Glomerular visceral epithelial cell (primary cell): Measurements from ENCODE around the gene GCN1.

Experiments used
- DNase-seq: peaks from one replicate; pipeline ENCODE4 v3.0.0-alpha.2; 2016; ENCODE audit errors: extremely low spot score

GCN1 gene

GRCh38 chr12:120229487-120230325 lies 35.2 kb upstream of the GCN1 start:
- DNase-seq, result peak; percentile 35

DNA sequence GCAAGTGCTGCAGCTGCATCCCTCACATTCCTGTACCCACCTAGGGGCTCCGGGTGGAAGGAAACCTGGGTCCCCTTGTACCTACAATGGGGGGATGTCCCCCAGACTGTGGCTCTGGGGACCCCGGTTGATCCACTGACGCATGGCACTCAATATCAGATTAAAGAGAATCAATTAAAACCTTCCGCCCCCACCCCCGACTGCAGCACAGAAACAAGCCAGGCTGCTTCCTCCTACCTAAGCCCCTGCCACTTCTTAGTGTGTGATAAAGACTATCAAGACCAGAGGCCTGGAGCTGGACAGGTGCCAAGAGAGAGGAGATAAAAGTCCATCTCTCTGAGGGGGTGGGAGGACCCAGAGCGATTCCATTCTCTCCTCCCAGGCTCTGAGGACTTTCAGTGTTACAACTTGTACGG lies 34.6 kb upstream of the GCN1 start:
- DNase-seq, result peak; percentile 40

- peak; percentile 83 for DNase-seq
Observed at GRCh38 chr12:120228291-120229070, 34.0 kb upstream of the GCN1 start.

DNA sequence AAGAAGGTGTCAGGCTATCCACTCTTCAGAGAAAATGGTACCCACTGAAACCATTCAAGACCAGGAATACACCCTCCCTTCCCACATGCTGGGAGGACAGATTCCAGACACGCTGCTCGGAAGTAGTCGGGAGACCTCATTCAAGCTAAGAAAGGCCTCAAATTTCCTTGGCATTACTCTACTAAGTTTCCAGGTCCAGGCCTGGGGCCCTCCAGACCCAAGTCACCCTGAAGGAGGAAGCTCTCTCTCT lies 33.5 kb upstream of the GCN1 start:
- DNase-seq, result no peak

- no peak for DNase-seq
Observed at GRCh38 chr12:120227233-120228040, 32.9 kb upstream of the GCN1 start.

GRCh38 chr12:120225852-120226640 lies 31.5 kb upstream of the GCN1 start:
- DNase-seq, result no peak

- no peak for DNase-seq
Observed at GRCh38 chr12:120225200-120225558, 30.7 kb upstream of the GCN1 start.

DNA sequence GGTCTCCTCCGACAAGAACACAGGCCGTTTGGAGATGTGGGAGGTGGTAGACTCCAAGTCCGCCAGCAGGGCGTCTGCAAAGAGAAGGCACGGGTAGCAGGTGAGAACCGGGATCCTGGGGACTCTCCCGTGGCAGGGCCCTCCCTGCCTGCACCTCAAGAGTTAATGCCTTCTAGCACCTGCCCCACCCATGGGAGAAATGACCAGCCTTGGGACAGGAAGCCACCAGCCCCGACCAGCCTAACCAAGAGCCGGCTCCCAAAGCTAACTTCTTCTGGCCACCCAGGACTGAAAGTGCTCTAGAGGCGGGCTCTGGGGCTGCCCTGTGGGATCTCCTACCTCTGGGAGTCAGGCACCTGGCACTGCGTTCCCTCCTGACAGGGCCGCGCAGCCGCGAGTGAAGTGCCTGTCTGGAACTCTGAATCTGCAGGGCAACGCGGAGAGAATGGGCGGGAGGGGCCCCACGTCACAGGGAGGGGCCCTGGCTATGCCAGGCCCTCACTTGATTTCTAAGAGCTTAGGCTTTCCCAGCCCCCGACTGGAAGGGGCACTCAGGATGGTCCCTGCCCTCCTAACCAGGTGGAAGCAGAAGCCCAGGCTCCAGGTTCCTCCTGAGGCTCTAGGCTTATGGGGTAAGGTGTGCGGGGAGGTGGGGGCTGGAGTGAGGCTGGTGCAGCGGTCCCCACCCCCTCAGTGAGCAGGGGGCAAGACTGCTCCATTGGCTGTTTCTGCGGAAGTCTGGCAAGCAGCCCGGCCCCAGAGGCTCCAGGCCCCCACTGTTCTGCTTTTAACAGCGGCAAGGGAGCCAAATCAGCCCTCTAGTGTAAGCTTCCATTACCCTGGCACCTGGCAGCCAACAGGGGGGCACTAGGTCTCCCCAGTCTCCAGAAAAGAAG lies 30.0 kb upstream of the GCN1 start:
- DNase-seq, result peak; percentile 74

DNA sequence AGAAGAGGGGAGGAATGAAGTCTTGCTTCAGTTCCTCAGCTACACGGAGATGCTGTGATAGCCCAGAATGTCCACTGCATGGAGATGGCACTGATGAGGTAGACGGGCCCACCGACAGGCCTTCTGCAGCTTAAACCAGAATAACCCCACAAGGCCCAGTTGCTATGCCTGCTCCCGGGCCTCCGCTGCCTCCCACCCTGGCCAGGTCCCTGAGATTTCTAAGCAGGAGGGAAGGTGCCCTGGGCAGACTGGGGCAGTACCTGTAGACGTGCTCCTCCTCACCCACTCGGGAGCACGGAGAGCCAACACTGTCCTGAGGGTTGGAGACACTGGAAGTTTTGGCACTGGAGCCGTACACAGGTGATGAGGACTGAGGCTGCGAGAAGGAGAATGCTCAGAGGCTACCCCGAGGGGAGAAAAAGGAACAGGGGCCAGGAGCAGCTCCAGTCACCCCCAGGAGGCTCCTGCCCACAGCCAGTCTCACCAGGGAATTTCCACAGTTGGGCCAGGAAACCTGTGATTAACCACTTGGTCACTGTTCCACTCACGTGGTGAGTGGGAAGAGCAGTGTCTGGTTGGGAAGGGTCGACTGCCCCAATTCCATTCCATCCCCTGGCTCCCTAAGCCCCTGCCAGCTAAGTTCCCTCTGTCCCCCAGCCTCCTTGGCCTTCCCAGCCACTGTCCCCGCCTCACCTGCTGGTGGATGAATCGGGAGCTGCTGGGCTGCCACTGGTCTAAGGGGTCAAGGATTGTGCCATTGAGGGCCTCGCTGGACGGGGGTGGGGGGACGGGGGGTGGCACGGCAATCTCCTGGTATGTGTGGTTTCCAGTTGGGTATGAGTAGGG lies 29.2 kb upstream of the GCN1 start:
- no peak for DNase-seq

DNA sequence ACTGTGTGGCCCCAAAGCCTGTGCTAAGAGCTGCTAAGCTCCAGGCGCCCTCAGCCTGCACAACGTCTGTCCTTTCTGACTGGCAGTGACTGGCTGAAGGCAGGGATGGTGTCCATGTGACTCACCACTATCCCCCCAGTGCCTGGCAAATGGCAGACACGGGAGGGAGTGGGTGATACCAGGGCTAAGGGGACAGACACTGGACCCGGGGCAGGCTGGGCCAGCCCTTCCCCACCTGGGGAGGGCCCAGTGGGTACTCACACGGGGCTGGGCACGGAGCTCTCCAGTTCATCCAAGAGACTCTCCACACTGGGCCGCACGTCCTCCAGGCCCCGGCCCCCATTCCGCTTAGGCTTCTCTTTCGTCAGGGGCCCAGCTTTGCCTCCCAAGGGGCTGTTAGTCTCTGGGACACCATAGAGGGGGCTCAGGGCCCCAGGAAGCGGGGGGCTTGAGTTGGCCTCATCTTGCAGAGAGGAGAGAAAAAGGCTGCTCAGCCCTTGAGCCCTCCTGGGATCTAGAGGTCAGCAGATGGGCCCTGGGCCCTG lies 27.8 kb upstream of the GCN1 start:
- DNase-seq, result no peak

GRCh38 chr12:120221576-120221900 lies 27.0 kb upstream of the GCN1 start:
- DNase-seq, result no peak

- DNase-seq, result no peak
Observed at GRCh38 chr12:120220838-120221575, 26.5 kb upstream of the GCN1 start.

- DNase-seq, result no peak
Observed at GRCh38 chr12:120218680-120219606, 24.4 kb upstream of the GCN1 start.

- DNase-seq, result no peak
Observed at GRCh38 chr12:120216742-120217605, 22.5 kb upstream of the GCN1 start.

DNA sequence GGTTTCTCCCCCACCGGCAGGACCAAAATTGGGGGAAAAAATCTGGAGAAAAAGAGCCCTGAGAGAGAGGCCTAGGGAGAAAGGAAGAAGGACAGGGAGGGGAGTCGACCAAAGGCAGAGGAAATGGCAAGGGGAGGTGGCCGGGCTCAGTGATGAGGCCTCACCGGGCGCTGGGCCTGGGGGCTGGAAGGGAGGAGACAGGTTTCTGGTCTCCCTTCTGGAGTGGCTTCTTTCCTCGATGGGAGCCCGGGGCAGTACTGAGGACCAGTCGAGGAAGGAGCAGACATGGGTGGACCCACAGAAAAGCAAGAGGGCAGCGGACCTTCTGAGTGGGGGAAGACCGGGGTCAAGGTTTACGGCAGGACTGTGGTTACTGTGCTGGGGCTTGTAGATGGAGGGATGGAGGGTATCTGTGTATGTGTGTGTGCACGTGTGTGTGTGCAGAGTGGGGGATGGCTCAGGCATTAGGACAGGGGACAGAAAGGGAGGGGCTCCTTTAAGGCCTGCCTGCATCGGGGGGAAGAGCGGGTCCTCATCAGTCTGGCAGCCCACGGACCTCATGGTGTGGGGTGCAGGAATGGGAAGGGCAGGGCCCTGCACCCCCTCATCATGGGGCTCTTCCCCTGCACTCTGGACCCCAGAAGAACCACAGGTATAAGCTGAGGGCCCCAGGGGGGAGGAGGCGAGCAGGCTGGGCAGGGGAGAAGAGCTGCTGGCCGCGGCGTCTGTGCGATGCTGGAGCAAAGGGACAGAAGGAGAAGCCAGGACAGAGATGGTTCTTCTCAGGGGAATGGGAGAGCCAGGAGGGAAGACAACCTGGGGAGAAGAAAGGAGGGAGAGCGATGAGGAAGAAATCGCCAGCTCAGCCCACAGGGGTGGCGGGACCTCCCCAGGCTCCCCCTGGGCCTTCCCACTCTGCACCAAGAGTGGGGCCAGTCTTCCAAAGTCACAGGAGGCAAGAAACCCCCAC lies 21.5 kb upstream of the GCN1 start:
- DNase-seq, result no peak

DNA sequence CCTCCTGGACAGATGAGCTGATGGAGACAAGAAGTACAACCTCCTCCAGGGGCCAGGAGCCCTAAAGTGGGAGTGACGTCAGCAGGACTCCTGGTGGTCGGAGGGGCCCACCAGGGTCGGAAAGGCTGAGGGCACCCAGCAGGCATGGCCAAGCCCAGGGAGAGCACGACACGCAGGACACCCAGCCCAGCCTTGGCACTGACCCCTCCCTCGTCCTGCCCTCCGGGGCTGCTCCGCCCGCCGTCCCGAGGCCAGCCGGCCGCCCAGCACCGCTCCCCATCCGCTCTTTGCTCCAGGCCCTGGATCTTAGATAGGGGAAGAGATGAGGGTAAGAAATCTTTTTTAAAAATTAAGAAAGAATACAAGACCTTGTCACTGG lies 20.8 kb upstream of the GCN1 start:
- no peak for DNase-seq
